IPS-18a (cell line): ENCODE results near the gene KRTAP12-4.

Source experiments
- H3K27ac ChIP-seq: one replicate; pipeline ENCODE4 v1.5.1; 2013; ENCODE audit warnings: low read length
- H3K27me3 ChIP-seq: one replicate; pipeline ENCODE4 v1.6.1; 2013; ENCODE audit warnings: mild to moderate bottlenecking, low read length; ENCODE audit not compliant: control insufficient read depth, insufficient read depth
- H3K36me3 ChIP-seq: one replicate; pipeline ENCODE4 v1.6.1; 2013; ENCODE audit warnings: low read depth, low read length; ENCODE audit not compliant: control insufficient read depth
- H3K4me1 ChIP-seq: one replicate; pipeline ENCODE4 v1.6.1; 2013; ENCODE audit warnings: low read depth, low read length; ENCODE audit not compliant: control insufficient read depth
- H3K4me3 ChIP-seq: one replicate; pipeline ENCODE4 v1.5.1; 2013; ENCODE audit warnings: low read length
- H3K9ac ChIP-seq: one replicate; pipeline ENCODE4 v1.6.1; 2013; ENCODE audit warnings: mild to moderate bottlenecking, low read length, moderate library complexity
- H3K9me3 ChIP-seq: one replicate; pipeline ENCODE4 v1.6.1; 2013; ENCODE audit warnings: low read depth, low read length; ENCODE audit not compliant: control insufficient read depth

The KRTAP12-4 gene

DNA sequence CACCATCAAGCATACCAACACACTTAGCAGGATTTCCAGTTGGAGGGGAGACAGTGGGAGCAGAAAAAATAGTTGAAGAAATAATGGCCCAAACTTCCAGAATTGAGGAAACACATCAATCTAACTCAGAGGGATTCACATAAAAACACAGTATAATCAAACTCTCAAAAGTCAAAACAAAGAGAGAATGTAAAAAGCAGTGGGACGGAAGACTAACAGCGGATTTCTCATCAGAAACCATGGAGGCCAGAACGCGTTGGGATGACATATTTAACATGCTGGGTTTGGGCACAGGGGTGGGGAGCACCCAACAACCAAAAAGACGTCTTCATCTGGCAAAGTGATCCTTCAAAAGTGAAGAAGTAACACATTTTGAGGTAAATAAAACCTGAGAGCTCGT lies 34.6 kb downstream of the KRTAP12-4 start:
- Histone ChIP-seq H3K36me3 (no peaks in the 10 kb centered on the region), H3K27me3 (no peaks in the 10 kb centered on the region)

DNA sequence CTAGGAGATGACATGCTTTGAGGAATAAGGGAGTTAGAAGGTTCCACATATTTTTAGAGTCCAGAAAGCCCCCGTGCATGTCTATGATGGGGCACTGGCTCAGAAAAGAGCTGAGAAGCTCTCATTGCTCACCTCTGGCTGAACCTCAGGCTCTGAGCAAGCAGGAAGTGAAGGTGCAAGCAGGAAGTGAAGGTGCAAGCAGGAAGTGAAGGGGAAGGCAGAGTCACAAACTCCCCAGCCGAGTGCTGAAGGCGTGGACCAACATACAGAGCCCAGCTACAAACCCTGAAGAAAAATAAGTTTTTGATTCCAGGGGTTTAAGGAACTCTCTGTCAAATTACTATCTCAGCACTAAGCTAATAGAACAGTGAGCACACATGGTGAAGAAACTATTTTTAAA lies 35.5 kb downstream of the KRTAP12-4 start:
- H3K4me3 ChIP-seq, result no peak overlapping the region
- no peak overlapping the region for H3K9ac ChIP-seq
- H3K36me3 ChIP-seq, result no peaks in the 10 kb centered on the region
- no peak overlapping the region for H3K27ac ChIP-seq
- no peaks in the 10 kb centered on the region for H3K4me1 ChIP-seq
- no peaks in the 10 kb centered on the region for H3K27me3 ChIP-seq
- peaks cover 11% of the 10 kb centered on the region for H3K9me3 ChIP-seq

More for the DNA sequence above, 34.6 kb downstream of the KRTAP12-4 start:
- Histone ChIP-seq H3K4me1 (no peaks in the 10 kb centered on the region), H3K9me3 (peaks cover 15% of the 10 kb centered on the region), H3K27ac (no peak overlapping the region), H3K9ac (no peak overlapping the region), H3K4me3 (no peak overlapping the region)

DNA sequence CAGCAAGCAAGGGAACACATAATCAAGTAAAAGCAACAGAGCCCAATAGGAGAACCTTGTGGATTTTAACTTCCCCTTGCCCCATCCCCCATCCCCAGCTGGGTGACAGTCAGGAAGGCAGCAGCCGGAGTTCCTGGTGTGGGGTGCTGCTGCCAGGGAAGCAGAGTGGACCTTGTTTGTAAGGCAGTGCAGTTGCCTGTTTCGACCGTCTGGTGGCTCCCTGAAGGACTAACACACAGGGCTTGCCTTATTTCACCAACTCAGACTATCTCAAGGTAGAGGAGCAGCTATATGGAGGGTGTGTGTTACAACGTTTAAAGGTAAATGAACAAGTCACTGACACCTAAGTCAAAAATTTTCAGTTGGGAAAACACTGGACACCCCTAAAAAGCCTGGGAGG lies 36.0 kb downstream of the KRTAP12-4 start:
- H3K4me1 ChIP-seq, result no peaks in the 10 kb centered on the region
- no peaks in the 10 kb centered on the region for H3K36me3 ChIP-seq
- H3K9me3 ChIP-seq, result peaks cover 7% of the 10 kb centered on the region
- no peaks in the 10 kb centered on the region for H3K27me3 ChIP-seq
- H3K9ac ChIP-seq, result no peak overlapping the region
- H3K27ac ChIP-seq, result no peak overlapping the region
- H3K4me3 ChIP-seq, result no peak overlapping the region

DNA sequence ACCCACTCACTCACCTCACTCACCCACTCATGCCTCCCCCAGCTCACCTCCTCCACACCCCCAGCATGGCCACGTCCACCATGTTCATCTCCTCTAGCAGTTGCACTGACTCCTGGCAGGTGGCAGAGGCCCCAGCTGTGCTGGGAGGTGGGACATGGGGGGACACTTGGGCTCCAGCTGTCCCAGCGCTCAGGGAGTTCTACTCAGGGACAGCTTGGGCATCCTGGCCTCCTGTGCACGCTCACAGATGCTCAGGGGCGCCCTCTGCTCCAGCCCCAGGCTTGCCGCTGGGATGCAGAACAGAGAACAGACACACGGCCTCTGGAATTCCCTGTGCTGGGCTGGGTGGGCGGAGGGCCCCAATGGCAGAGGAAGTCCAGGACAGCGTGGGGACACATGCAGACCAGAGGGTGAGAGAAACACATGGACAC lies 37.4 kb downstream of the KRTAP12-4 start:
- H3K36me3 ChIP-seq, result no peaks in the 10 kb centered on the region

DNA sequence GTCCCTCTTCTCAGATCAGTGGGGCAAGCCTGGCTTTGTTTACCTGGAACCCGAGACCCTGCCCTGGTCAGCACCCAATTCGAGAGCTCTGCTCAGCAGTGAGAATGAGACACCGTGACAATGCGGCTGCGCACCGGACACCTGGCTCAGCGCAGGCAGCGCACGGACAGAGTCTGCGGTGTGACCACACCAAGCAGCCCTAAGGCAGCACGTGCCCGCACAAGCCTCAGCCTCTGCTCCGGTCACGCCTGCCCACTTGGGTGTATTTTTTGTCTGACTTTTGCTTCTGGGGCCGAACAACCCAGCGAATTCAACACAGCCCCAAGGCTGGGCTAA lies 37.9 kb downstream of the KRTAP12-4 start:
- Histone ChIP-seq H3K9ac (no peak overlapping the region), H3K36me3 (no peaks in the 10 kb centered on the region), H3K4me3 (no peak overlapping the region), H3K27ac (no peak overlapping the region), H3K9me3 (peaks cover 1% of the 10 kb centered on the region), H3K27me3 (no peaks in the 10 kb centered on the region), H3K4me1 (no peaks in the 10 kb centered on the region)

More for the DNA sequence above, 37.4 kb downstream of the KRTAP12-4 start:
- Histone ChIP-seq H3K4me3 (no peak overlapping the region), H3K4me1 (no peaks in the 10 kb centered on the region), H3K9me3 (no peaks in the 10 kb centered on the region), H3K27me3 (no peaks in the 10 kb centered on the region), H3K27ac (no peak overlapping the region), H3K9ac (no peak overlapping the region)

DNA sequence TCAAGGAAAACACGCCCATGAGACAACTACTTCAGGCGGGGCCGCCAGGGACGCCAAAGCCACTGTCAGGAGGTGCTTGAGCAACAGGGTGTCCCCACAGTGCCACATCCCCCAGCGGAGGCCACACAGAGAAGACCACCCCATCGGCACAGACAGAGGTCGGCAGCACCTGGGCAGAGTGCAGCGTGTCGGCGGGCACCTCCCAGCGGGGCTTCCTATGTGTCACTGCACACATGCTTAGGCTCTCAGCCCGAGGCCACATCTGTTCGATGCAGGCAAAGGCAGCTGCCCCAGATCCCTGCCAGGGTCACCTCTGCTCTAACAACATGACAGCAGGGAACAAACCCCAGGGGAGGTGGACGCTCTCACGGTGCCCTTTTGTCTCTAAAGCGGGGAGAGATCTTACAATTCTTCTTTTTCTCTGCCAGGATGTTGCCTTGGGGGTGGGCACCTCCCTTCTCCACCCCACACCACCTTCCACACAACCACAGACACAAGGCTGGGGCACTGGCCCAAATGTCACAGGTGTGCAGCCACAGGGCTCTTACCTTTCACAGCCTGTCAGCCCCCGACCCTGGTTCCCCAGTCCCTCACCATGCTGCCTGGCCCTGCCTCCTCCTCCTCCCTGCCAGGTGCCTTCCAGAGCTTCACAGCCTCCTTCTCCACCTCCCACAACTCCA lies 38.4 kb downstream of the KRTAP12-4 start:
- H3K27ac ChIP-seq, result no peak overlapping the region
- no peaks in the 10 kb centered on the region for H3K4me1 ChIP-seq
- no peak overlapping the region for H3K9ac ChIP-seq
- peaks cover 4% of the 10 kb centered on the region for H3K9me3 ChIP-seq
- H3K27me3 ChIP-seq, result no peaks in the 10 kb centered on the region
- no peak overlapping the region for H3K4me3 ChIP-seq
- H3K36me3 ChIP-seq, result no peaks in the 10 kb centered on the region

DNA sequence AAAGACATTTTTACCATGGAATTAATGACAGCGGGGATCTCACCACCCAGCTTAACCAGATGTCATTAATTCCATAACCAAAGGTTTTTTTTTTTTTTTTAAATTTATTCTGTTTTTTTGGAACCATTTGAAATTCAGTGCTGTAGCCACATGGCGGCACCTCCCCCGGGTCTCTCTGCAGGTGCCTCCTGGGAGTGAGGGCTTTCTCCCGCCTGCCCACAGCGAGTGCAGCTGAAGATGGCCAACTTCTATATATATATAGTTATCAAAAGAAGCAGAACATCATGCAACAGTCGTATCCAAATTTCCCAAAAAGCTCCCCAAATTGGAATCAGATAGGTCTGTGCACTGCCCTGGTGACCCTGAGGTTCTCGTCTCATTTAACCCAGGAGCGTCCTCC lies 39.0 kb downstream of the KRTAP12-4 start:
- Histone ChIP-seq H3K4me1 (no peaks in the 10 kb centered on the region), H3K9me3 (peaks cover 4% of the 10 kb centered on the region)

DNA sequence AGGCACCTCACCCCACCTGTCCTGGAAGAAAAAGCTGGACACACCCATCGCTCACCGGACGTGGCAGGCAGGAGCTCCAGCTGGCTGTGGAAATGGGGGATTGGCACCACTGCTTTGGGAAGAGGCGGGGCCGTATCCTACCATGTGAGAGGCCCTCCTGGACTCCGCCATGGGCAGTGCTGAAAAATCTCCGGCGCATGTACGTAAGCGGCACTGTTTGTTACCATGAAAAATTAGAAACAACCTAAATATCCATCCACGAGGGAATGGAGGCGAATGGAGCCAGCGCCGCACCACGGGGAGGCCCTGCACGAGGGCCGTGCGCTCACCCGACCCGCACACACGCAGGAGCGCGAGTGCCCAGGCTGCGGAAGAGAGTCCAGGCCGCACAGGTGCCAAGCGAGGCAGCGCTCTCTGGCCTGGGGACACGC lies 39.5 kb downstream of the KRTAP12-4 start:
- Histone ChIP-seq H3K36me3 (no peaks in the 10 kb centered on the region), H3K27ac (no peak overlapping the region), H3K27me3 (no peaks in the 10 kb centered on the region), H3K9me3 (peaks cover 4% of the 10 kb centered on the region), H3K9ac (no peak overlapping the region), H3K4me3 (no peak overlapping the region), H3K4me1 (no peaks in the 10 kb centered on the region)

More for the DNA sequence above, 39.0 kb downstream of the KRTAP12-4 start:
- H3K36me3 ChIP-seq, result no peaks in the 10 kb centered on the region
- no peak overlapping the region for H3K4me3 ChIP-seq
- no peaks in the 10 kb centered on the region for H3K27me3 ChIP-seq
- no peak overlapping the region for H3K9ac ChIP-seq
- H3K27ac ChIP-seq, result no peak overlapping the region

DNA sequence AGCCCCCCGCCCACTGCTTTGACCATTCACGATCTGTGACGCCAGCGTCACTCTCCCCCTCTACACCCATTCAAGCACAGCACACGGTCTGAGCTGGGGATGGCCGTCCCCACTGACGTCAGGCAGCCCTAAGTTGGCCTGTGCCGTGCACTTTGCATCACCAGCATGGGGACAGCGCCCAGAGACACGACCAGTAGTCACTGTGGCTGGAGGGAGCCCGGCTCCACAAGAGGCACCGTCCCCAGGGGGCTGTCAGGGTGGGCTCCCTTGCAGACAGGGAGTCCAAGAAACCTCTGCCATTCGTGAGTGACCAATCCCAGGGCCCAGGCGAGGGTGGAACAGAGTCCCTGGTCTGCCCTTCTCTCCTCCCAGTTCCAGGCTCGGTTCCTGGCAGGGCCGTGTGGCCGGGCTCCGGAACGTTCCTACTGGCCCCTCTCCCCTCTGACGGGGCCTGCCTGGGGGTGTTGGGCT lies 40.3 kb downstream of the KRTAP12-4 start:
- no peaks in the 10 kb centered on the region for H3K36me3 ChIP-seq
- no peak overlapping the region for H3K4me3 ChIP-seq
- no peak overlapping the region for H3K27ac ChIP-seq
- peaks cover 4% of the 10 kb centered on the region for H3K9me3 ChIP-seq
- H3K9ac ChIP-seq, result no peak overlapping the region
- no peaks in the 10 kb centered on the region for H3K27me3 ChIP-seq
- H3K4me1 ChIP-seq, result no peaks in the 10 kb centered on the region

DNA sequence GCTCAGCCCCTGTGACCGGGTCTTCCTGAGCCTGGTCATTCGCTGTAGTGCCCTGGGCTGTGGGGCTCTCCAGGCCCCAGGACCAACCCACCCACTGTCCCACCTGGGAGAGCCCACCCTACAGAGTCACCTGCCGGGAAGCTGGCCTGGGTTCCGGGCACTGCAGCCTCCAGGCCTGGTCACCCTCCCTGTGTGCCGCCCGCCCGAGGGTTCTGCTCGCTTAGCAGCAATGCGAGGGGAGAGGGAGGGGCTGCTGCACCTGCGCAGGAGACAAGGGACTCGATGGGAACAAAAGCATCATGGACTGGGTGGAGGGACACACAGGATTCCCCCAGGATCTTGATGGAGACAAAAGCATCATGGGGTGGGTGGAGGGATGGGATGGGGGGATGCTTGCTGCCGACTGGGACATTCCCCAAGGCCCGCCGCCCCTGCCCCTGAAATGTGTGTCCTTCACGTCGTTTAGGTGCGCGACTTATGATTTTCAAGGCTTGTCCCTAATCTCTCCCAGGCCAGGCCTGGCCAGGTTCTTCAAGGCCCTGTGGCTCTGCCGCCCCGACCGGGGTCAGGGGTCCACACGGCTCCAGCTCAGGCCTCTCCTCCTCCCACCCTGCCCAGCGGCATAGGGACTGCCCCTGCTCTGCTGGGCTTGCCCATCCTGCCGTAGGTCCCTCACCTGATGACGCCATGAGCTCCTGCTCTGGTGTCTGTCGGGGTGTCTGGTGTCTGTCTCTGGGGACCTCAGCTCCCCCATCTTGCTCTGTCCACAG lies 40.9 kb downstream of the KRTAP12-4 start:
- no peaks in the 10 kb centered on the region for H3K36me3 ChIP-seq
- H3K4me1 ChIP-seq, result no peaks in the 10 kb centered on the region
- no peak overlapping the region for H3K9ac ChIP-seq
- H3K27ac ChIP-seq, result no peak overlapping the region
- H3K4me3 ChIP-seq, result no peak overlapping the region
- no peaks in the 10 kb centered on the region for H3K27me3 ChIP-seq
- H3K9me3 ChIP-seq, result peaks cover 4% of the 10 kb centered on the region

DNA sequence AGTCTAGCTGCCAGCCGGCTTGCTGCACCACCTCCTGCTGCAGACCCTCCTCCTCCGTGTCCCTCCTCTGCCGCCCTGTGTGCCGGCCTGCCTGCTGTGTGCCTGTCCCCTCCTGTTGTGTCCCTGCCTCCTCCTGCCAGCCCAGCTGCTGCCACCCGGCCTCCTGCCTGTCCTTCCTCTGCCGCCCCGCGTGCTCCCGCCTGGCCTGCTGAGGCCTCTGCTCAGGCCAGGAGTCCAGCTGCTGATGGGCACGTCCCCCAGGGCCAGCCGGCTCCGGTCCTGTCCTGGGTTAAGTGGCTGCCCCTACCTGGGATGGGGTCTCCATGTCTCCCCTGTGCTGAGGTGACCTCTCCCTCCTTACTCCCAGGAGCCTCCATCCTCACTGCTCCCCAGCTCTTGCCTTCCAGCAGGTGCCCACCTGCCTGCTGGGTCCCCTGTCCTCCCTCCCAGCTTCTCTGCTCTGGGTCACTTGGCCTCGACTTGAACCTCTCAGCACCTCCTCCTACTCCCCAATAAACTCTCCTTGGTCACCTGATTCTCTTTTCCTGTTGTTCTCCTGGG lies 41.7 kb downstream of the KRTAP12-4 start:
- H3K27ac ChIP-seq, result no peak overlapping the region
- no peak overlapping the region for H3K4me3 ChIP-seq
- no peaks in the 10 kb centered on the region for H3K36me3 ChIP-seq
- no peak overlapping the region for H3K9ac ChIP-seq
- H3K27me3 ChIP-seq, result no peaks in the 10 kb centered on the region
- H3K4me1 ChIP-seq, result no peaks in the 10 kb centered on the region
- H3K9me3 ChIP-seq, result peaks cover 4% of the 10 kb centered on the region
